ENCODE results near the gene PRRG4. TPM values are rescaled to one million over a fixed set of nuclear protein-coding genes. Genes with fewer than 3 reads are reported as not detected.

The PRRG4 gene
- total and polyA plus RNA-seq, 2 of the 4 experiments (the other 2 are of a cell fraction), result not detected

DNA sequence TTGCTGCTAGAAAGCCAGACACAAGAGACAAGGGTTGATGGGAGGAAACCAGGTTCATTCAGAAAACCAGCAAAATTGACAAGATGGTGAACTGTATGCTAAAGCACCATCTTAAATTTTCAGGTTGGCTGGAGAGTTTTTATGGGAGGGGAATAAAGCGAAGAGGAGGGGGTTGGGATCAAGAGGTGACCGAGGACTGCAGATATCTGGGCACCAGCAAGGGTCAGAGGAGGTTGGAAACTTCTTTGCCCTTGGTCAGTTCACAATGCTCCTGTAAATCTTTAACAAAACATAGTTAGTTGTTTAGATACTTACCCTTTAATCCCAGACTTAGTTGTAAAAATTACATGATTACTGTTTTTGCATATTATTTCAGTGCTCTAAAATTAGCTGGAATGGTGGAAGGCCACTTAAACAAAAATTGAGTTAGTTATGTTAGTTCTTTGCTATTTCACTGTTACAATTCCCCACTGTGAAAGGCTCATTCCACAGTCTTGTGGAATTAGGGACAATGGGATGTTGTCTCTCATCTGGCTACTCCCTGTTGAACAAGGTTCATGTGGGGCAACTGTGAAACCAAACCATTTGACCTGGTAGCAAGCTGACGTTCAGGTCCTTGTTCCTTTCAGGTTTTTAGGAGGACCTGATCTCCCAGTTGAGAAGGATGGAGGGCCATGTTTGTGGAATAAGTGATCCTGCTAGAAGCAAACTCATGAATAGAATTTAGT lies 32.3 kb downstream of the PRRG4 start:
- ChIA-PET CTCF (no interaction called here), POLR2A (ENCODE audit: unreplicated experiment) (no interaction called here)
- Histone ChIP-seq H2AK5ac (ENCODE audit: low read depth, low read length) (no peak overlapping the region), H3K36me3 (ENCODE audit: control insufficient read depth, insufficient read depth, low read length) (no peaks in the 10 kb centered on the region), H3K23ac (ENCODE audit: low read depth, low read length) (no peak overlapping the region), H3K56ac (ENCODE audit: extremely low read depth, insufficient read depth, low read length) (no peak overlapping the region), H2BK15ac (ENCODE audit: low read depth, low read length) (no peak overlapping the region), H3K9ac (ENCODE audit: low read depth, low read length) (no peak overlapping the region), H3K27me3 (ENCODE audit: control insufficient read depth, insufficient read depth, low read length) (peaks cover 5% of the 10 kb centered on the region), H3K4me1 (ENCODE audit: control insufficient read depth, insufficient read depth, low read length) (no peaks in the 10 kb centered on the region), H4K20me1 (ENCODE audit: insufficient read depth, low read length) (no peaks in the 10 kb centered on the region), H3K4me3 (ENCODE audit: insufficient read depth, low read depth, low read length) (no peak overlapping the region), H3K9me1 (ENCODE audit: insufficient read depth, low read length) (no peaks in the 10 kb centered on the region), H3K4ac (ENCODE audit: low read depth, low read length) (no peak overlapping the region), H2BK5ac (ENCODE audit: low read depth, low read length, poor library complexity, severe bottlenecking) (no peak overlapping the region), H2AK9ac (replicated peaks; ENCODE audit: low read depth, low read length, poor library complexity) (no peak overlapping the region), H4K91ac (ENCODE audit: insufficient read depth, low read depth, low read length) (no peak overlapping the region), H3K14ac (replicated peaks; ENCODE audit: low read depth, low read length) (no peak overlapping the region), H3K79me1 (ENCODE audit: low read depth in 1 of 2, low read length in 2 of 2) (no peaks in the 10 kb centered on the region), H3K9me3 (ENCODE audit: control insufficient read depth, insufficient read depth, low read length) (no peaks in the 10 kb centered on the region), H3K4me2 (ENCODE audit: low read depth, low read length) (no peak overlapping the region), H2AFZ (replicated peaks; ENCODE audit: low read length, poor library complexity) (no peak overlapping the region), H2BK120ac (ENCODE audit: low read depth, low read length) (no peak overlapping the region), H3K27ac (ENCODE audit: insufficient read depth, low read length) (no peak overlapping the region), H4K8ac (ENCODE audit: low read depth in 2 of 2, low read length in 2 of 2) (no peak overlapping the region), H3K18ac (ENCODE audit: low read depth, low read length) (no peak overlapping the region), H4K5ac (ENCODE audit: low read depth, low read length) (no peak overlapping the region), H2BK20ac (ENCODE audit: low read depth, low read length) (no peak overlapping the region)
- in situ Hi-C loops (cut with MboI; ENCODE audit: low sequenced_read_pairs), result loop anchor here (10.0 kb wide), 1 partner anchor 63 kb away; no protein-coding TSS in a partner anchor
- dilution Hi-C loops (cut with HindIII; ENCODE audit: low sequenced_read_pairs, unreplicated experiment), result no loop called here
- TF ChIP-seq CTCF (conservative IDR thresholded peaks at IDR 0.05; ENCODE audit: low read depth, low read length) (no peak), RCOR1 (IDR thresholded peaks at IDR 0.05; ENCODE audit: insufficient replicate concordance, low read length) (no peak), MAFK (IDR thresholded peaks at IDR 0.05; ENCODE audit: low read depth, low read length) (no peak), NFE2L2 (IDR thresholded peaks at IDR 0.05; ENCODE audit: low read depth, low read length) (no peak), RAD21 (IDR thresholded peaks at IDR 0.05; ENCODE audit: low read length) (no peak), POLR2A (IDR thresholded peaks at IDR 0.05; ENCODE audit: low read depth, low read length) (no peak), BHLHE40 (IDR thresholded peaks at IDR 0.05; ENCODE audit: low read depth, low read length) (no peak)
- TF ChIP-seq, protein P1, sequence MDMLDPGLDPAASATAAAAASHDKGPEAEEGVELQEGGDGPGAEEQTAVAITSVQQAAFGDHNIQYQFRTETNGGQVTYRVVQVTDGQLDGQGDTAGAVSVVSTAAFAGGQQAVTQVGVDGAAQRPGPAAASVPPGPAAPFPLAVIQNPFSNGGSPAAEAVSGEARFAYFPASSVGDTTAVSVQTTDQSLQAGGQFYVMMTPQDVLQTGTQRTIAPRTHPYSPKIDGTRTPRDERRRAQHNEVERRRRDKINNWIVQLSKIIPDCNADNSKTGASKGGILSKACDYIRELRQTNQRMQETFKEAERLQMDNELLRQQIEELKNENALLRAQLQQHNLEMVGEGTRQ (IDR thresholded peaks at IDR 0.05; ENCODE audit: low read depth, low read length), result no peak
- DNase-seq (no peak), ATAC-seq (ENCODE audit: low read depth) (no peak)
- BruUV-seq (replicated peaks), result no TSS peak
- intact Hi-C loops (cut with micrococcal nuclease), result no loop called here
- WGBS, 2 experiments (ENCODE audit: extremely low coverage in 2 of 2, insufficient read length in 1 of 2), result no CpG with 5 or more reads among the region's 3 CpGs

All from IMR-90 (cell line).